ENCODE measurements around the gene GTPBP6. TPM values are rescaled to one million over a fixed set of nuclear protein-coding genes. Genes with fewer than 3 reads are reported as not detected.

The GTPBP6 gene
- polyA plus RNA-seq, 1 of the 3 experiments (the other 2 are of a cell fraction): 47.3 TPM

DNA sequence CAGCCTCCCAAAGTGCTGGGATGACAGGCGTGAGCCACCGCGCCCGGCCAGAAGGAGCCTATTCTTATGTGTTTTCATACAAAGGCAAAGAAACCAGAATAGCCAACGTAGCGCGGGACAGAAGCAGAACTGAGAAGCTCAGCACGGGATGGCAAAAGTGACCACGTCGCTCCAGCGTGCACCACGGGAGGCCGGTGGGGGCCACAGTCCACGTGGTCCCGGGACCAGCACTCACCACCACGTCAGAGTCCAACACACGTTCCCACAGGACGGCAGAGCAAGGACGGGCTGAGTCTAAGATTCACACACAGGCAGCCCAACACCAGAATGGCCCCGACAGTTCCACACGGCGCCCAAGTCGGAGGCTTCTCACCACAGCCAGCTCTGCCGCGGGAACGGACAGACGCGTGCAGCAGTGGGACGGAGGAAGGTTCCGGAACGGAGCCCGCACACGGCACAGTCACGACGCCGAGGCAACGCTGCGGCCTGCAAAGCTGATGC lies 18.8 kb upstream of the GTPBP6 start:
- Histone ChIP-seq H3K36me3 (replicated peaks in 1 of 2; ENCODE audit: control insufficient read depth in 1 of 2, insufficient read depth in 2 of 2, low read length in 1 of 2) (peaks cover 0 to 5% of the 10 kb centered on the region in 2 experiments), H3F3A (replicated peaks; ENCODE audit: insufficient read depth) (no peaks in the 10 kb centered on the region), H3K4me1 (ENCODE audit: control insufficient read depth in 1 of 2, insufficient read depth in 2 of 2, low read depth in 1 of 2, low read length in 1 of 2) (no peaks in the 10 kb centered on the region), H3K9me2 (no peaks in the 10 kb centered on the region), H3K27me3 (ENCODE audit: insufficient read depth) (no peaks in the 10 kb centered on the region), H3K27ac (ENCODE audit: low read depth in 2 of 2, low read length in 1 of 2) (no peak overlapping the region), H3K9ac (no peak overlapping the region), H3K4me2 (no peak overlapping the region), H3K79me2 (ENCODE audit: insufficient read depth) (no peaks in the 10 kb centered on the region), H2AFZ (ENCODE audit: low read depth) (no peak overlapping the region), H4K20me1 (ENCODE audit: insufficient read depth) (no peaks in the 10 kb centered on the region), H3K4me3 (ENCODE audit: low read depth in 2 of 2, low read length in 1 of 2) (no peak overlapping the region), H3K9me3 (no peaks in the 10 kb centered on the region)
- no peak for TF ChIP-seq TAF1 (IDR thresholded peaks at IDR 0.05; ENCODE audit: borderline replicate concordance, low read depth, low read length)
- no peak for TF ChIP-seq ZBTB33 (IDR thresholded peaks at IDR 0.05; ENCODE audit: borderline replicate concordance, low read depth)
- no peak for TF ChIP-seq SIN3A (IDR thresholded peaks at IDR 0.05; ENCODE audit: borderline replicate concordance, low read depth, low read length)
- TF ChIP-seq USF1 (IDR thresholded peaks at IDR 0.05; ENCODE audit: borderline replicate concordance, low read depth): no peak
- TF ChIP-seq USF2 (IDR thresholded peaks at IDR 0.05; ENCODE audit: borderline replicate concordance, low read depth, low read length): no peak
- TF ChIP-seq, protein P1, sequence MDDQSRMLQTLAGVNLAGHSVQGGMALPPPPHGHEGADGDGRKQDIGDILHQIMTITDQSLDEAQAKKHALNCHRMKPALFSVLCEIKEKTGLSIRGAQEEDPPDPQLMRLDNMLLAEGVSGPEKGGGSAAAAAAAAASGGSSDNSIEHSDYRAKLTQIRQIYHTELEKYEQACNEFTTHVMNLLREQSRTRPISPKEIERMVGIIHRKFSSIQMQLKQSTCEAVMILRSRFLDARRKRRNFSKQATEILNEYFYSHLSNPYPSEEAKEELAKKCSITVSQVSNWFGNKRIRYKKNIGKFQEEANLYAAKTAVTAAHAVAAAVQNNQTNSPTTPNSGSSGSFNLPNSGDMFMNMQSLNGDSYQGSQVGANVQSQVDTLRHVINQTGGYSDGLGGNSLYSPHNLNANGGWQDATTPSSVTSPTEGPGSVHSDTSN (IDR thresholded peaks at IDR 0.05): no peak
- no peak for TF ChIP-seq TCF12 (IDR thresholded peaks at IDR 0.05)
- no peak for TF ChIP-seq YY1 (IDR thresholded peaks at IDR 0.05; ENCODE audit: low read depth)
- POLR2A ChIA-PET: no interaction called here
- CTCF ChIA-PET: no interaction called here
- 95% methylated on average over 34 of the region's 38 CpGs for WGBS (ENCODE audit: low lambda C conversion rate)
- DNase-seq: no peak

- Histone ChIP-seq H4K20me1 (ENCODE audit: insufficient read depth) (no peaks in the 10 kb centered on the region), H3K27me3 (ENCODE audit: insufficient read depth) (no peaks in the 10 kb centered on the region), H3K4me3 (ENCODE audit: low read depth in 2 of 2, low read length in 1 of 2) (no peak overlapping the region), H3K4me2 (no peak overlapping the region), H3K79me2 (ENCODE audit: insufficient read depth) (no peaks in the 10 kb centered on the region), H3K27ac (ENCODE audit: low read depth in 2 of 2, low read length in 1 of 2) (no peak overlapping the region), H3K4me1 (ENCODE audit: control insufficient read depth in 1 of 2, insufficient read depth in 2 of 2, low read depth in 1 of 2, low read length in 1 of 2) (peaks cover 0 to under 1% of the 10 kb centered on the region in 2 experiments; a peak in 1 of 4 replicates), H2AFZ (ENCODE audit: low read depth) (no peak overlapping the region), H3K9me2 (no peaks in the 10 kb centered on the region), H3F3A (replicated peaks; ENCODE audit: insufficient read depth) (no peaks in the 10 kb centered on the region), H3K9me3 (no peaks in the 10 kb centered on the region), H3K9ac (no peak overlapping the region), H3K36me3 (replicated peaks in 1 of 2; ENCODE audit: control insufficient read depth in 1 of 2, insufficient read depth in 2 of 2, low read length in 1 of 2) (peaks cover 0 to 5% of the 10 kb centered on the region in 2 experiments)
- 93% methylated on average over 21 of the region's 21 CpGs for WGBS (ENCODE audit: low lambda C conversion rate)
- no peak for DNase-seq
- ChIA-PET POLR2A (no interaction called here), CTCF (no interaction called here)
- TF ChIP-seq, protein P2, sequence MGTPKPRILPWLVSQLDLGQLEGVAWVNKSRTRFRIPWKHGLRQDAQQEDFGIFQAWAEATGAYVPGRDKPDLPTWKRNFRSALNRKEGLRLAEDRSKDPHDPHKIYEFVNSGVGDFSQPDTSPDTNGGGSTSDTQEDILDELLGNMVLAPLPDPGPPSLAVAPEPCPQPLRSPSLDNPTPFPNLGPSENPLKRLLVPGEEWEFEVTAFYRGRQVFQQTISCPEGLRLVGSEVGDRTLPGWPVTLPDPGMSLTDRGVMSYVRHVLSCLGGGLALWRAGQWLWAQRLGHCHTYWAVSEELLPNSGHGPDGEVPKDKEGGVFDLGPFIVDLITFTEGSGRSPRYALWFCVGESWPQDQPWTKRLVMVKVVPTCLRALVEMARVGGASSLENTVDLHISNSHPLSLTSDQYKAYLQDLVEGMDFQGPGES (IDR thresholded peaks at IDR 0.05; ENCODE audit: low read depth, low read length): no peak
- TF ChIP-seq YY1 (IDR thresholded peaks at IDR 0.05; ENCODE audit: low read depth) (no peak), RXRA (IDR thresholded peaks at IDR 0.05; ENCODE audit: borderline replicate concordance, low read depth) (no peak), TAF1 (IDR thresholded peaks at IDR 0.05; ENCODE audit: borderline replicate concordance, low read depth, low read length) (no peak), GATA2 (CRISPR knock-in tag; IDR thresholded peaks at IDR 0.05) (no peak), TCF12 (IDR thresholded peaks at IDR 0.05) (no peak), FOSL2 (IDR thresholded peaks at IDR 0.05; ENCODE audit: borderline replicate concordance, low read depth) (no peak), SIN3A (IDR thresholded peaks at IDR 0.05; ENCODE audit: borderline replicate concordance, low read depth, low read length) (no peak)
- TF ChIP-seq, protein P3, sequence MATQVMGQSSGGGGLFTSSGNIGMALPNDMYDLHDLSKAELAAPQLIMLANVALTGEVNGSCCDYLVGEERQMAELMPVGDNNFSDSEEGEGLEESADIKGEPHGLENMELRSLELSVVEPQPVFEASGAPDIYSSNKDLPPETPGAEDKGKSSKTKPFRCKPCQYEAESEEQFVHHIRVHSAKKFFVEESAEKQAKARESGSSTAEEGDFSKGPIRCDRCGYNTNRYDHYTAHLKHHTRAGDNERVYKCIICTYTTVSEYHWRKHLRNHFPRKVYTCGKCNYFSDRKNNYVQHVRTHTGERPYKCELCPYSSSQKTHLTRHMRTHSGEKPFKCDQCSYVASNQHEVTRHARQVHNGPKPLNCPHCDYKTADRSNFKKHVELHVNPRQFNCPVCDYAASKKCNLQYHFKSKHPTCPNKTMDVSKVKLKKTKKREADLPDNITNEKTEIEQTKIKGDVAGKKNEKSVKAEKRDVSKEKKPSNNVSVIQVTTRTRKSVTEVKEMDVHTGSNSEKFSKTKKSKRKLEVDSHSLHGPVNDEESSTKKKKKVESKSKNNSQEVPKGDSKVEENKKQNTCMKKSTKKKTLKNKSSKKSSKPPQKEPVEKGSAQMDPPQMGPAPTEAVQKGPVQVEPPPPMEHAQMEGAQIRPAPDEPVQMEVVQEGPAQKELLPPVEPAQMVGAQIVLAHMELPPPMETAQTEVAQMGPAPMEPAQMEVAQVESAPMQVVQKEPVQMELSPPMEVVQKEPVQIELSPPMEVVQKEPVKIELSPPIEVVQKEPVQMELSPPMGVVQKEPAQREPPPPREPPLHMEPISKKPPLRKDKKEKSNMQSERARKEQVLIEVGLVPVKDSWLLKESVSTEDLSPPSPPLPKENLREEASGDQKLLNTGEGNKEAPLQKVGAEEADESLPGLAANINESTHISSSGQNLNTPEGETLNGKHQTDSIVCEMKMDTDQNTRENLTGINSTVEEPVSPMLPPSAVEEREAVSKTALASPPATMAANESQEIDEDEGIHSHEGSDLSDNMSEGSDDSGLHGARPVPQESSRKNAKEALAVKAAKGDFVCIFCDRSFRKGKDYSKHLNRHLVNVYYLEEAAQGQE (IDR thresholded peaks at IDR 0.05; ENCODE audit: low read depth, low read length): no peak
- TF ChIP-seq, protein P1 (IDR thresholded peaks at IDR 0.05): no peak
Measured at GRCh38 chrX:336227-336626, 17.6 kb upstream of the GTPBP6 start.
